ENCODE results near the gene MCRIP1. TPM values are rescaled to one million over a fixed set of nuclear protein-coding genes. Genes with fewer than 3 reads are reported as not detected.
"Not testable (repeated sequence)": the region's sequence is repeated elsewhere in the genome, so short reads cannot be mapped to it uniquely, and the experiment has no call there.

Gene MCRIP1
- total and polyA plus RNA-seq, 7 experiments from 2014 or later: 41.1 to 65.3 (median 53.1) TPM

DNA sequence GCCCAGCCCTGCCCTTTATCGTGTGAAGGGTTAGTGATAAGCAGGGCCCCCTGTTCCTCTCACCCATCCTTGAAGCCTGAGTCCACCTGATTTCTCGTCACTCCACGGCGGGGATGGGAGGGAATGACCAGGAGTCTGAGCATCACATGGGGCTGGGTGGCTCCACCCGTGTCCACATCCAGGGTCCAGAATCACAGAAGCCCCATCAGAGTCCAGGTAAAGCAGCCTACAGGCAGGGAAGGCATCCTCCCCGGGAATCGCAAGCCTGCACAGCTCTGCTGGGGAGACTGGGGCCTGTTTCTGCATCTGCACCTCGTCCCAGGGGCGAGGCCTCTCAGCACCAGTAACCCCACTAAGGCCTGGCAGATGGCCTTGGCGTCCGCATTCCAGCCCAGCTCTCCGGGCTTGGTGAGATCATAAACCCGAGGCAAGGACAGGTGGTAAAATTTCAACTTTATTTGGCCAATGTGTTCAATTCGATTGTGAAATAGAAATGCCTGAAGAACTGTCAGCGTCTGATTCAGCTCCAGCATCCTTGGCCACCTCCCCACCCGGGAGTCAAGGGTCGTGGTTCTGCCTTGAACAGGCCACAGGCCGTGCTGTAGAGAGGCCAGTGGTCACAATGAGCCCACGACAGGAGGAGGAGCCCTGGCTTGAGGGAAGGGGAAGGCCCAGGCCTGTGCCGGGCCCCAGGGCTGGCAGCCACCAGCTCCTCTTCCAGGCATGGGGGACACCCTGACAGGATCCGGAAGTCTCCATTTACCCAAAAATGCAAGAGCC lies 9.8 kb upstream of the MCRIP1 start:
- H3K36me3 Mint-ChIP-seq: peaks cover 0 to 21% (median 0%) of the 10 kb centered on the region in 5 donors
- no peaks in the 10 kb centered on the region for H3K9me3 ChIP-seq (ENCODE audit: control insufficient read depth in 2 of 3, low read length in 3 of 3)
- intact Hi-C loops (cut with micrococcal nuclease): no loop called here
- ATAC-seq (no peak), DNase-seq (no peak)
- H3K27me3 ChIP-seq (ENCODE audit: control insufficient read depth in 2 of 2, insufficient read depth in 2 of 2, low read length in 2 of 2): no peaks in the 10 kb centered on the region
- H3K4me1 Mint-ChIP-seq: no peaks in the 10 kb centered on the region
- H3K27ac Mint-ChIP-seq: no peak overlapping the region
- ChIA-PET POLR2A (interaction anchor here (1.8 kb wide), 1 partner anchor 9 kb away, joined by 8 read pairs; the partner anchor contains the start of gene MCRIP1), CTCF (no interaction called here)
- no peaks in the 10 kb centered on the region for H3K27me3 Mint-ChIP-seq
- H3K27ac ChIP-seq (ENCODE audit: low read depth, low read length): no peak overlapping the region
- no peak overlapping the region for H3K4me3 Mint-ChIP-seq
- H3K9me3 Mint-ChIP-seq: no peaks in the 10 kb centered on the region
- no peaks in the 10 kb centered on the region for H3K4me1 ChIP-seq (ENCODE audit: control insufficient read depth in 2 of 2, insufficient read depth in 2 of 2, low read length in 2 of 2)
- H3K36me3 ChIP-seq (ENCODE audit: control insufficient read depth in 2 of 3, insufficient read depth in 3 of 3, low read length in 3 of 3): peaks cover 5 to 50% (median 9%) of the 10 kb centered on the region in 3 experiments
- H3K4me3 ChIP-seq (ENCODE audit: low read length): no peak overlapping the region

DNA sequence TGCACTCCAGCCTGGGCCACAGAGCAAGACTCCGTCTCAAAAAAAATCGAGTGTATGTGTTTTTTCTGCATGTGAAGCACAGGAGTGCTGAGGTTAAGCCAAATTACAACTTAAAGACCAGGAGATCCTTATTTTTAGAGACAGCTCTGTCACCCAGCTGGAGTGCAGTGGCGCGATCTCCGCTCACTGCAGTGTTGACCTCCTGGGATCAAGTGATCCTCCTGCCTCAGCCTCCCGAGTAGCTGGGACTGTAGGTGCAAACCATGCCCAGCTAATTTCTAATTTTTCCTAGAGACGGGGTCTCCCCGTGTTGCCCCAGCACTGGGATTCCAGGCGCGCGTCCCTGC lies 9.3 kb upstream of the MCRIP1 start:
- ATAC-seq (no peak), DNase-seq (no peak)
- Mint-ChIP-seq H3K27ac (no peak overlapping the region), H3K36me3 (peaks cover 0 to 21% (median 0%) of the 10 kb centered on the region in 5 donors), H3K4me3 (no peak overlapping the region), H3K4me1 (peaks cover 0 to 2% (median 0%) of the 10 kb centered on the region in 7 donors), H3K9me3 (no peaks in the 10 kb centered on the region), H3K27me3 (no peaks in the 10 kb centered on the region)
- CTCF ChIA-PET: no interaction called here
- H3K27me3 ChIP-seq (ENCODE audit: control insufficient read depth in 2 of 2, insufficient read depth in 2 of 2, low read length in 2 of 2): no peaks in the 10 kb centered on the region
- intact Hi-C loops (cut with micrococcal nuclease): no loop called here
- POLR2A ChIA-PET: no interaction called here
- H3K4me1 ChIP-seq (ENCODE audit: control insufficient read depth in 2 of 2, insufficient read depth in 2 of 2, low read length in 2 of 2): no peaks in the 10 kb centered on the region
- H3K27ac ChIP-seq (ENCODE audit: low read depth, low read length): no peak overlapping the region
- no peaks in the 10 kb centered on the region for H3K9me3 ChIP-seq (ENCODE audit: control insufficient read depth in 2 of 3, low read length in 3 of 3)
- no peak overlapping the region for H3K4me3 ChIP-seq (ENCODE audit: low read length)
- peaks cover 5 to 48% (median 9%) of the 10 kb centered on the region in 3 experiments for H3K36me3 ChIP-seq (ENCODE audit: control insufficient read depth in 2 of 3, insufficient read depth in 3 of 3, low read length in 3 of 3)

DNA sequence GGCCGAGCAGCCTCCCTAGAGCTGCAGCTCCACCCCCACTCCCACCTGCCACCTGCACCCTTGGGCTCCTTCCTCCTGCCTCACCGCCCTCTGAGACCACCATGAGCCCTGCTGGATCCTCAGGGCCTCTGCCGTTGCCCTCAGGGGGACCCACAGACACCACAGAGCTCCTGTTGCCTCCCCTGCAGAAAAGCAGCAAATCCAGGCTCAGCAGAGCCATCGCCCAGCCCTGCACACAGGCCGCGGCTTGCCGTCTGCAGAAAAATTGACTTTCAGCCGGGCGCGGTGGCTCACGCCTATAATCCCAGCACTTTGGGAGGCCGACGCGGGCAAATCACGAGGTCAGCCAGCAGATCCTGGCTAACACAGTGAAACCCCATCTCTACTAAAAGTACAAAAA lies 8.8 kb upstream of the MCRIP1 start:
- H3K27me3 Mint-ChIP-seq: no peaks in the 10 kb centered on the region
- H3K36me3 Mint-ChIP-seq: peaks cover 0 to 20% (median 0%) of the 10 kb centered on the region in 5 donors
- ChIA-PET POLR2A (no interaction called here), CTCF (no interaction called here)
- H3K9me3 ChIP-seq (ENCODE audit: control insufficient read depth in 2 of 3, low read length in 3 of 3): no peaks in the 10 kb centered on the region
- no peaks in the 10 kb centered on the region for H3K4me1 ChIP-seq (ENCODE audit: control insufficient read depth in 2 of 2, insufficient read depth in 2 of 2, low read length in 2 of 2)
- H3K4me3 Mint-ChIP-seq: no peak overlapping the region
- intact Hi-C loops (cut with micrococcal nuclease): no loop called here
- no peak for DNase-seq
- H3K4me3 ChIP-seq (ENCODE audit: low read length): no peak overlapping the region
- peaks cover 5 to 43% (median 9%) of the 10 kb centered on the region in 3 experiments for H3K36me3 ChIP-seq (ENCODE audit: control insufficient read depth in 2 of 3, insufficient read depth in 3 of 3, low read length in 3 of 3)
- no peak for ATAC-seq
- H3K4me1 Mint-ChIP-seq: peaks cover 0 to 2% (median 0%) of the 10 kb centered on the region in 7 donors
- H3K27ac ChIP-seq (ENCODE audit: low read depth, low read length): no peak overlapping the region
- H3K27me3 ChIP-seq (ENCODE audit: control insufficient read depth in 2 of 2, insufficient read depth in 2 of 2, low read length in 2 of 2): no peaks in the 10 kb centered on the region
- H3K9me3 Mint-ChIP-seq: no peaks in the 10 kb centered on the region
- peak overlapping the region in 1 of 9 donors; percentile 13 for H3K27ac Mint-ChIP-seq

DNA sequence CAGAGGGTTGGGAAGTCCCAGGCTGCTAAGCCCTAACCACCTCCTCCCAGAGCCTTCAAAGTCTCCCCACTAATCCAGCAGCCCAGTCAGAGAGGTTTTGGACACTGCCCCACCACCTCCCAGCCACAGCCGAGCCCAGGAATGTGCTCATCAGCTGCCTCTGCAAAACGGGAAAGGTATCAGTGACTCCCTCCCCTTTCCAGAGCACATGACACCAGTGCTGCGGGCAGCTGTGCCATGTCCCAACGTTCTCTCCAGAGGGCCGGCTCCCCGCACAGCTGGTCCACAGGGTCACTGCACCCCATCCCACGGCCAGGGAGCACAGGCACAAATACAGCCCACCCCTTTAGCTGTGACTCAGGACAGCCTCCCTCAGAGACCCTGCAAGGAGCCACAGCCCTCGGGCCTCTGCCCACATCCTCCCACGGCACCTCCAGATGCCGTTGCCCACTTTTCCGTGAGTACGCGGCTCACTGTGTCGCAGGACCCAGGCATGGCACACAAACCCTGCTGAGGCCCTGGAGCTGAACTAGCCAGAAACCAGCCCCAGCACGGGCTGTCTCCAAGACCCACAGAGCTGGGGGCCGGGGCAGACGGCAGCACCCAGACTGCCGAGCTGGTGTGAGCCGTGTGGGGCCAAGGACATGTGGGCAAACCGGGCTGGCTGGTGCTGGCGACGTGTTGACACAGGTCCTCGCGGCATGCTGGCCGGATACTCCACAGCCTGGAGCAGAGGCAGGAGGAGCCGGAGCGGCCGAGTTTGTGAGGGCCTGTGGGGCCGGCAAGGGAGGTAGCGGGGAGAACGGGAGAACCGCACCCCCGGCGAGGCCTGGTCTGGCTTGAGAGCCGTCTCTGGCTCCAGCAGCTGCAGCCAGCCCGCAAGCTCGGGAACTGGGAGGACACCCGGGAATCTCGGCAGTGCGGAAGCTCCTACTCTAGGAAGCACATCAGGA lies 8.0 kb upstream of the MCRIP1 start:
- no peak for DNase-seq
- peaks cover 5 to 35% (median 6%) of the 10 kb centered on the region in 3 experiments for H3K36me3 ChIP-seq (ENCODE audit: control insufficient read depth in 2 of 3, insufficient read depth in 3 of 3, low read length in 3 of 3)
- no peak overlapping the region for H3K4me3 ChIP-seq (ENCODE audit: low read length)
- peak; percentile 10 for ATAC-seq
- CTCF ChIA-PET: no interaction called here
- intact Hi-C loops (cut with micrococcal nuclease): no loop called here
- no peaks in the 10 kb centered on the region for H3K9me3 ChIP-seq (ENCODE audit: control insufficient read depth in 2 of 3, low read length in 3 of 3)
- Mint-ChIP-seq H3K4me1 (peaks cover 0 to 5% (median 0%) of the 10 kb centered on the region in 7 donors), H3K27ac (no peak overlapping the region), H3K36me3 (peaks cover 0 to 14% (median 0%) of the 10 kb centered on the region in 5 donors), H3K27me3 (no peaks in the 10 kb centered on the region), H3K4me3 (no peak overlapping the region), H3K9me3 (no peaks in the 10 kb centered on the region)
- H3K27me3 ChIP-seq (ENCODE audit: control insufficient read depth in 2 of 2, insufficient read depth in 2 of 2, low read length in 2 of 2): no peaks in the 10 kb centered on the region
- no peak overlapping the region for H3K27ac ChIP-seq (ENCODE audit: low read depth, low read length)
- POLR2A ChIA-PET: no interaction called here
- no peaks in the 10 kb centered on the region for H3K4me1 ChIP-seq (ENCODE audit: control insufficient read depth in 2 of 2, insufficient read depth in 2 of 2, low read length in 2 of 2)

DNA sequence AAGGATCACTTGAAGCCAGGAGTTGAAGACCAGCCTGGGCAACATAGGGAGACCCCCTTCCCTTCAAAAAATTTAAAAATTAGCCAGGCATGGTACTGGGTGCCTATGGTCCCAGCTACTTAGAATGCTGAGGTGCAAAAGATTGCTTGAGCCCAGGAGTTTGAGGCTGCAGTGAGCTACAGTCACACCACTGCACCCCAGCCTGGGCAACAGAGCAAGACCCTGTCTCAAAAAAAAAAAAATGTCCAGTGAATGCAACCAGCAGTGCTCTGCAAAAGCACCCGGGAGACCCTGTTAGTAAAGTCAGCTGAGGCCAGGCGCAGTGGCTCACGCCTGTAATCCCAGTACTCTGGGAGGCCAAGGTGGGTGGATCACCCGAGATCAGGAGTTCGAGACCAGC lies 7.0 kb upstream of the MCRIP1 start:
- CTCF ChIA-PET; H3K27ac ChIP-seq (ENCODE audit: low read depth, low read length); H3K9me3 ChIP-seq (ENCODE audit: control insufficient read depth in 2 of 3, low read length in 3 of 3); H3K27me3 ChIP-seq (ENCODE audit: control insufficient read depth in 2 of 2, insufficient read depth in 2 of 2, low read length in 2 of 2); H3K4me3 Mint-ChIP-seq; intact Hi-C loops (cut with micrococcal nuclease); H3K4me1 Mint-ChIP-seq; H3K4me3 ChIP-seq (ENCODE audit: low read length); ATAC-seq; H3K27ac Mint-ChIP-seq; H3K27me3 Mint-ChIP-seq; DNase-seq; H3K4me1 ChIP-seq (ENCODE audit: control insufficient read depth in 2 of 2, insufficient read depth in 2 of 2, low read length in 2 of 2); H3K9me3 Mint-ChIP-seq: not testable (repeated sequence)
- POLR2A ChIA-PET: interaction anchor here (1.1 kb wide), 1 partner anchor 30 kb away, joined by 3 read pairs; no protein-coding TSS in a partner anchor
- peaks cover 0 to 10% (median 0%) of the 10 kb centered on the region in 5 donors for H3K36me3 Mint-ChIP-seq
- H3K36me3 ChIP-seq (ENCODE audit: control insufficient read depth in 2 of 3, insufficient read depth in 3 of 3, low read length in 3 of 3): peaks cover 0 to 25% (median 5%) of the 10 kb centered on the region in 3 experiments

DNA sequence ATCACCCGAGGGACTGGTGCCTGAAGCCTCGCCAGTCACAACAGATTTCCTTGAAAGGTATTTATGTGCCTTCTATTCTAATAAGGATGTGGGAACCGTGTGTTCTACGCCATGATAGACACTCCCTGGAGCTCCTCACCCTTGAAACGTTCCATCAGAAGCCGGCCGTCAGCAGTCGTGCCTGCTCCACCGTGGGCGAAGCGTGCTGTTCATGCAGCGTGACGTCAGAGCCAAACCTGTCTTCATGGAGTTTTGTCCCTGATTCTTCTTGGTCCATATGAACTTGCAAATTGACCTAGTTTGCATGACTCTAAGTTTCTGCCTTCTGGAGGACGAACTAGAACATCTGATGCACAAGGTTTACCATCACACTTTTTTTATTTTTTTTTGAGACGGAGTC lies 6.2 kb upstream of the MCRIP1 start:
- peaks cover 0 to 17% (median 5%) of the 10 kb centered on the region in 3 experiments for H3K36me3 ChIP-seq (ENCODE audit: control insufficient read depth in 2 of 3, insufficient read depth in 3 of 3, low read length in 3 of 3)
- no peaks in the 10 kb centered on the region for H3K4me1 ChIP-seq (ENCODE audit: control insufficient read depth in 2 of 2, insufficient read depth in 2 of 2, low read length in 2 of 2)
- ATAC-seq (no peak), DNase-seq (no peak)
- no peak overlapping the region for H3K27ac ChIP-seq (ENCODE audit: low read depth, low read length)
- H3K36me3 Mint-ChIP-seq: peaks cover 0 to 4% (median 0%) of the 10 kb centered on the region in 5 donors
- H3K4me3 ChIP-seq (ENCODE audit: low read length): no peak overlapping the region
- H3K4me3 Mint-ChIP-seq: no peak overlapping the region
- no peak overlapping the region for H3K27ac Mint-ChIP-seq
- intact Hi-C loops (cut with micrococcal nuclease): no loop called here
- POLR2A ChIA-PET: interaction anchor here (1.1 kb wide), 1 partner anchor 31 kb away, joined by 3 read pairs; no protein-coding TSS in a partner anchor
- peaks cover 0 to 5% (median 0%) of the 10 kb centered on the region in 7 donors for H3K4me1 Mint-ChIP-seq
- H3K9me3 Mint-ChIP-seq: no peaks in the 10 kb centered on the region
- H3K27me3 Mint-ChIP-seq: no peaks in the 10 kb centered on the region
- no peaks in the 10 kb centered on the region for H3K27me3 ChIP-seq (ENCODE audit: control insufficient read depth in 2 of 2, insufficient read depth in 2 of 2, low read length in 2 of 2)
- CTCF ChIA-PET: no interaction called here
- no peaks in the 10 kb centered on the region for H3K9me3 ChIP-seq (ENCODE audit: control insufficient read depth in 2 of 3, low read length in 3 of 3)

All from naive thymus-derived CD4-positive, alpha-beta T cell (primary cell).